ENCODE measurements around the gene NIPAL3.

The NIPAL3 gene

GRCh38 chr1:24503870-24504523 is 88.4 kb downstream of the NIPAL3 start:
- H3K27ac ChIP-seq (replicated peaks), result no peak overlapping the region
- no peaks in the 10 kb centered on the region for H3K27me3 ChIP-seq (ENCODE audit: insufficient read depth, poor library complexity, severe bottlenecking)
- no peak for DNase-seq (ENCODE audit: low read depth in 1 of 2, low spot score in 1 of 2)
- TF ChIP-seq SPI1 (IDR thresholded peaks at IDR 0.05; ENCODE audit: borderline replicate concordance, low read depth) (no peak), CTCF (IDR thresholded peaks at IDR 0.05; ENCODE audit: insufficient read depth, low read length) (no peak), POLR2AphosphoS5 (IDR thresholded peaks at IDR 0.05; ENCODE audit: low read depth) (no peak), GABPA (IDR thresholded peaks at IDR 0.05; ENCODE audit: low read depth) (no peak)
- TF ChIP-seq, protein P1, sequence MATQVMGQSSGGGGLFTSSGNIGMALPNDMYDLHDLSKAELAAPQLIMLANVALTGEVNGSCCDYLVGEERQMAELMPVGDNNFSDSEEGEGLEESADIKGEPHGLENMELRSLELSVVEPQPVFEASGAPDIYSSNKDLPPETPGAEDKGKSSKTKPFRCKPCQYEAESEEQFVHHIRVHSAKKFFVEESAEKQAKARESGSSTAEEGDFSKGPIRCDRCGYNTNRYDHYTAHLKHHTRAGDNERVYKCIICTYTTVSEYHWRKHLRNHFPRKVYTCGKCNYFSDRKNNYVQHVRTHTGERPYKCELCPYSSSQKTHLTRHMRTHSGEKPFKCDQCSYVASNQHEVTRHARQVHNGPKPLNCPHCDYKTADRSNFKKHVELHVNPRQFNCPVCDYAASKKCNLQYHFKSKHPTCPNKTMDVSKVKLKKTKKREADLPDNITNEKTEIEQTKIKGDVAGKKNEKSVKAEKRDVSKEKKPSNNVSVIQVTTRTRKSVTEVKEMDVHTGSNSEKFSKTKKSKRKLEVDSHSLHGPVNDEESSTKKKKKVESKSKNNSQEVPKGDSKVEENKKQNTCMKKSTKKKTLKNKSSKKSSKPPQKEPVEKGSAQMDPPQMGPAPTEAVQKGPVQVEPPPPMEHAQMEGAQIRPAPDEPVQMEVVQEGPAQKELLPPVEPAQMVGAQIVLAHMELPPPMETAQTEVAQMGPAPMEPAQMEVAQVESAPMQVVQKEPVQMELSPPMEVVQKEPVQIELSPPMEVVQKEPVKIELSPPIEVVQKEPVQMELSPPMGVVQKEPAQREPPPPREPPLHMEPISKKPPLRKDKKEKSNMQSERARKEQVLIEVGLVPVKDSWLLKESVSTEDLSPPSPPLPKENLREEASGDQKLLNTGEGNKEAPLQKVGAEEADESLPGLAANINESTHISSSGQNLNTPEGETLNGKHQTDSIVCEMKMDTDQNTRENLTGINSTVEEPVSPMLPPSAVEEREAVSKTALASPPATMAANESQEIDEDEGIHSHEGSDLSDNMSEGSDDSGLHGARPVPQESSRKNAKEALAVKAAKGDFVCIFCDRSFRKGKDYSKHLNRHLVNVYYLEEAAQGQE (IDR thresholded peaks at IDR 0.05; ENCODE audit: insufficient replicate concordance, low read depth), result no peak
- no peak overlapping the region for H3K4me3 ChIP-seq (replicated peaks; ENCODE audit: insufficient read depth, low read length)

DNA sequence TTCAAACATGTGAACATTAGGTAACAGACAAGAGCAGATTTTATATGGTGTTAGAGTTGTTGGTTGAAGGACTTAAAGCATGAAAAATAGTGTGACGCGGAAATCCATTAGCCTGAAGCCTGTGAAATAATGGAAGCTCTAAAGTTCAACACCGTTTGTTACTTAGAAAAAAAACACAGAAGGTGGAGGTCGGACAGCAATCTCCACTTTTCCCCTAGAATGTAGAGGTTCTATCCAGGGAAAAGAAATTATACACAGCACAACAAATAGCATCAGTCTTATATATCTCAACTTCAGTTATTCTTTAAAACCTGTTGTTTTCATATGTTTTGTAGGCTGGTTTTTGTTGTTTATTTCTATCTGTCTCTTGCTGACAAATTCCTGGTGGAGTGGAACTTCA is 89.0 kb downstream of the NIPAL3 start:
- DNase-seq (ENCODE audit: low read depth in 1 of 2, low spot score in 1 of 2), result no peak
- Histone ChIP-seq H3K27me3 (ENCODE audit: insufficient read depth, poor library complexity, severe bottlenecking) (no peaks in the 10 kb centered on the region), H3K4me3 (replicated peaks; ENCODE audit: insufficient read depth, low read length) (no peak overlapping the region), H3K27ac (replicated peaks) (no peak overlapping the region)
- TF ChIP-seq CTCF (IDR thresholded peaks at IDR 0.05; ENCODE audit: insufficient read depth, low read length) (no peak), GABPA (IDR thresholded peaks at IDR 0.05; ENCODE audit: low read depth) (no peak), SPI1 (IDR thresholded peaks at IDR 0.05; ENCODE audit: borderline replicate concordance, low read depth) (no peak), POLR2AphosphoS5 (IDR thresholded peaks at IDR 0.05; ENCODE audit: low read depth) (no peak)
- TF ChIP-seq, protein P1 (IDR thresholded peaks at IDR 0.05; ENCODE audit: insufficient replicate concordance, low read depth), result no peak

- H3K4me3 ChIP-seq (replicated peaks; ENCODE audit: insufficient read depth, low read length), result no peak overlapping the region
- TF ChIP-seq CTCF (IDR thresholded peaks at IDR 0.05; ENCODE audit: insufficient read depth, low read length) (no peak), POLR2AphosphoS5 (IDR thresholded peaks at IDR 0.05; ENCODE audit: low read depth) (no peak), SPI1 (IDR thresholded peaks at IDR 0.05; ENCODE audit: borderline replicate concordance, low read depth) (no peak), GABPA (IDR thresholded peaks at IDR 0.05; ENCODE audit: low read depth) (no peak)
- TF ChIP-seq, protein P1 (IDR thresholded peaks at IDR 0.05; ENCODE audit: insufficient replicate concordance, low read depth), result no peak
- no peak for DNase-seq (ENCODE audit: low read depth in 1 of 2, low spot score in 1 of 2)
- no peak overlapping the region for H3K27ac ChIP-seq (replicated peaks)
- H3K27me3 ChIP-seq (ENCODE audit: insufficient read depth, poor library complexity, severe bottlenecking), result no peaks in the 10 kb centered on the region
These were observed 90.2 kb downstream of the NIPAL3 start for GRCh38 chr1:24505816-24506215.
